GM18951 (cell line): ENCODE measurements around the gene TXNDC8.
"Not testable (repeated sequence)": the region's sequence is repeated elsewhere in the genome, so short reads cannot be mapped to it uniquely, and the experiment has no call there.

Source experiments
- POLR2A ChIP-seq: IDR thresholded peaks from 4 replicates; pipeline ENCODE4 v1.6.1; 2011; ENCODE audit warnings: mild to moderate bottlenecking; ENCODE audit not compliant: insufficient read length, insufficient read depth; ENCODE audit errors: extremely low read depth
- in situ Hi-C: fragments of 300-500 bp; cut with MboI; formaldehyde crosslinking; loops from one replicate; pipeline ENCODE4 v1.12.0; 2022; ENCODE audit warnings: low sequenced_read_pairs, mixed read lengths, inconsistent platforms; ENCODE audit not compliant: unreplicated experiment

TXNDC8 gene

DNA sequence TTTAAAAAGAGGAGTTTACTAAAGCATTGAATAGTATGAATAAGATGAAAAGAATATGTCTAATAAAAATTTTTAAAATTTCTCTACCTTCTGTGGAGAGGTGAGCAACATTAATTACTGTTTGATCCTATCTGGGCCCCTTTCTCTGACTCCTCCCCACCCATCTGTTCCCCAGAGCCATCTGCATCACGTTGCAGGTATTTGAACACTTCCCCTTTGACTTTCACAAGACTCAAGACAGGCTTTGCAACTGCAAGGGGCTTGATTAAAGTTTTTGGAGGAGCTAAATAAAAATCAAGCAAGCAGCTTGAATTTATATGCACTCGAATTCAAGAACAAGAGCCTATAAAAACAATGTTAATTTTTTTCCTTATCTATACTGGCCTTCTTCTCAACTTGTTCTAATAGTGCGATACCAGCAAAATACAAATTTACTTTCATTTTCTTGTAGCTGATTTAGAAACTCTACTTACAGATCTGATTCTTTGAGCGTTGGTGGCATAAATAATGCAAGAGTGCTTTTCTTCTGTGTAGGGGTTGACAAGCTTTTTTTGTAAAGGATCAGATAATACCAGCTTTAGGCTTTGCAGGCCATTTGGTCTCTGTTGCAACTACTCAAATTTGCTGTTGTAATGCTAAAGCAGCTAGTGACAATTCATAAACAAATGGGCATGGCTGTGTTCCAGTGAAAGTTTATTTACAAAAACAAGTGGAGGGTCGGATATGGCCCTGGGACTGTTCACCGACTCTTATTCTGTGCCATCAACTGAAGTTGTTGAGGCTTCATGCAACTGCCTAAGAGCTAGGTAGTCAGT is 21.2 kb downstream of the TXNDC8 start:
- TF ChIP-seq POLR2A: no peak
- in situ Hi-C loops: no loop called here

DNA sequence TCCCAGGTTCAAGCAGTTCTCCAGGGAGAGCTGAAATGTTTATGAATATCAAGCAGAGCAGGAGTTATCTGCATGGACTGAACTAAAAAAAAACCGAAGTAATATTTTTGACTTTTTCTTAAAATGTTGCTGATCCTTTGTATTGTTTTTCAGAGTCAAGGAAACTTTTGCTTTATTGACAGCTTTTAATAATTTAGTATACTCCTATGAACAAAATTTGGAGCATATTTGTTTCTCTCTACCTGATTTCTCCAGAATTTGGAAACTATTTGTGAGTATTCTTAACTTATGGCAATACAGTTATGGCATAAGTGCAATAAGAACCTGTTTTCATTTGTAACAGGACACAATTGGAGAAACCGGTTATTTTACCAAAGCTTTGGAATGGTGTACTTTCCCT is 25.7 kb downstream of the TXNDC8 start:
- in situ Hi-C loops: not testable (repeated sequence)

DNA sequence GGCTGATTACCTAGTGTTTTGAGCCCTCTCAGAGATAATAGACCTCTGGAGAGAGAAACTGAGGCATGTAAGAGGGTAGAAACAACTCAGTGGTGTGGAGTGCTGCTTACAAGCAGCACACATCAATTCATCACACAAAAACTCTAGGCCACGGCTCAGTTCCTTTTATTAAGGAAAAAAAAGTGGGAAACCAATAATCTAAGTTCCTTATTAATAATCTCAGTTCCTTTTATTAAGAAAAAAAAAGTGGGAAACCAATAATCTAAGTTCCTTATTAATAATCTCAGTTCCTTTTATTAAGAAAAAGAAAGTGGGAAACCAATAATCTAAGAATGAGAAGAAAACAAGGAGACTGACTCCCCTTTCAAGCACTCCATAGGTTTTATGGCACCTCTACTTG is 28.0 kb downstream of the TXNDC8 start:
- no peak for TF ChIP-seq POLR2A

DNA sequence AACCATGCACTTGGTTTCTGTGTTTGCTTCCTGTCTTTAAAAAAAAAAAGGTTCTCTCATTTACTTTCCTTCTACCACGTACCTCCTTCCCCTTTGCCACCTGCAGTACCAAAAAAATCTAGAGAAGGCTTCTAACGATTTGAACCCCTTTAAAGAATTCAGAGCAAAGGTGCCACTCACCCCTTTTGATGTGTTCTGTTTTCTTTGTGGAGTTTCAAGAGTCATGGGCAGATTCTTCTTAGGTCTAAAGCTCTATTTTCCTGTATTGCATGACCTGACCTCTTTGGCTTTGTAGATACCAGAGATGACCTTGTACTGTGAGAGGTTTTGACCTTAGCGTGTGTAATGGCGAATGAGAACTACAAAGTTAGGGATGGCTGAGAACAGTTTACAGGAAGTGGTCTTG is 29.0 kb downstream of the TXNDC8 start:
- in situ Hi-C loops: no loop called here

More for the DNA sequence above, 28.0 kb downstream of the TXNDC8 start:
- in situ Hi-C loops: no loop called here

DNA sequence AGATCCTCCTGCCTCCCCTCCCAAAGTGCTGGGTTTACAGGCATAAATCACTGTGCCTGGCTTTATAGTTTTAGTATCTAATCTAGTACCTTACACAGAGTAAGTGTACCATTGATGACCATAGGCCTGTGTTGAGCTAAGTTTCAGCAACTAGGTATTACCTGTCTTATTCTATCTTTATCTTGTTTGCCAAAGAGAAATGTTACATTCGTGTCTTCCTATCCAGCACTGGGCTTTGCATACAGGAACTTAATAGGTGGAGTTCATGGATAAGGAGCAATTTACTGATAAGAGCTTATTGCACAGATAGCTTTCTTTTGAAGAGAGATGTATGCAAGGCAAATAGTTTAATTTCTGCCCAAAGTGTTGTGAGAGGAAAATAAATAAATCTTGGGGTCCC is 30.5 kb downstream of the TXNDC8 start:
- no peak for TF ChIP-seq POLR2A
- in situ Hi-C loops: no loop called here

More for the DNA sequence above, 29.0 kb downstream of the TXNDC8 start:
- no peak for TF ChIP-seq POLR2A

DNA sequence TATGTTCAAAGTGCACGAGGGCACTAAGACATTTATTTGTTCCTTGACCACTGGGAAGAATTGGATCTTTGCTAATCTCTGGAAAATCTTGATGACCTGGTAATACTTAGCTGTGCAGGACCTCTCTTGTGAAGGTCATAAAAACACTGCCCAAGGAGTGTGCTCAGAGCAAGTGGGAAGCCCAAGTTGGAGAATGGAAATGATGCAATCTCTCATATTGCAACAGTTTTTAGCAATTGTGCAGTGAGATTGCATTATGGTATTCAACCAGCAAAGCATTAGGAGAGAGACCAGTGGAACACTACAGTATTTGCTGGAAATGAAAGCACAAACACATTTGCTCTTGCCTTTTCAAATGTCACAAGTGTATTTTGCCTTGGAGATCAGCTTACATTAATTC is 34.5 kb downstream of the TXNDC8 start:
- in situ Hi-C loops: no loop called here
- TF ChIP-seq POLR2A: no peak

DNA sequence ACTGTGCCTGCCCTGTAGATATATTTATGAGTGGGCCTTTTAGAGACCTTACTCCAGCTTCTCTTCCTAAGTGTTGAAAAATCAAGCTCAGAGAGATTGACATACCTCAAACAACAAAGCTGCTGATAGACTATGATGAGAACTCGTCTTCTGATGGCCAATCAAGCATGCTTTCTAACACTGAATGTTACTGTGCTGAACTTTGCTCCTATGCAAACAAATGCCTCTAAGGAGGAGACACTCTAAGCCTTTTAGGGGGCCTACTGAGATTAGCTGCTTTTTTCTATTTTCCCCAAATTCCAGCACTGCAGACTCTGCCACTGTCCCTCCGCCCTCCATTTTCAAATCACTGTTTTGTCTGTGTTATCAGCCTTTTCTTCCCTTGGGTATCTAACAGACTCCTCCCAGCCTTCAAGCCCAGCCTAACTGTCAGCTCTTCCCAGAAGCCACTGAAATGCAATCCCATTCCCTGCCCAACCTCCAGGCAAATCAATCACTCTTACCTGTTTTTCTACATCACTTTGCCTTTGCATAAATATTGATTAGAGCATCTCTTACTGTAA is 39.5 kb downstream of the TXNDC8 start:
- TF ChIP-seq POLR2A: no peak
- in situ Hi-C loops: no loop called here

DNA sequence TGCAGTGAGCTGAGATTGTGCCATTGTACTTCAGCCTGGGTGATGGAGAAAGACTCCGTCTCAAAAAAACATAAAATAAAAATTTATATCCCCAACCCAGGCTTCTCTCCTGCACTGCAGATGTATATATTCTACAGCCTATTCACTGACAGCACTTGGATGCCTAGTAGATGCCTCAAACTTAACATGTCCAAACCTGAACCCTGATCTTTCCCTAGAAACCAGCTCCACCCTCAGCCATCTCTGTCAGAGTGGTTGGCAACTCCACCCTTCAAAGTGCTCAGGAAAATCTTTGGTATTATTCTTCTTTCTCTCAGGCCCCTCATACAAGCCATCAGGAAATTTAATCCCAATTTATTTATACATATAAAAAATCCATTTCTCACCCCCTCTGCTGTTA is 44.4 kb downstream of the TXNDC8 start:
- in situ Hi-C loops: no loop called here

DNA sequence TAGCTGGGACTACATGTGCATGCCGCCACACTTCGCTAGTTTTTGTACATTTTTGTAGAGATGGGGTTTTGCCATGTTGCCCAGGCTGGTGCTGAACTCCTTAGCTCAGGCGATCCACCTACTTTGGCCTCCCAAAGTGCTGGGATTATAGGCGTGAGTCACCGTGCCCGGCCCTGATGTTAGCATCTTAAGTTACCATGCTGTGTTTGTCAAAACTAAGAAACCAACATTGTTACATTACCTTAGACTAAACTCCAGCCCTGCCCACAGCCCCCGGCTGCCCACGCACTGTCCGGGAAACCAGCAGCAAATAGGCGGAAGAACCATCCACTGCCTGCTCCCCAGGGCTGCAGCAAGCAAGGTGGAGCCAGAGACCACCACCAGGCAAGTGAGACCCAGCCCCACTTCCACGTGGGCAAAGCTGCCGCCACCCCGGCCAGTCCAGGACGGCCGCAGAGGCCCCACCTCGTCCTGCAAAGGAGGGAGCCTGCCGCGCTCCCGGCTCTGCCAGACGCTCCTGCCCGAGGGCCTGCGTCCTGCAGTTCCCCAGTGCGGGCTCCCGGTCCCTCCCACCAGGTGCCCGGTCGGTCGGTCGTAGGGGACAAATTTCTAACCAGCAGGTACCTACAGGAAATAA is 45.6 kb downstream of the TXNDC8 start:
- no peak for TF ChIP-seq POLR2A
- in situ Hi-C loops: no loop called here

More for the DNA sequence above, 44.4 kb downstream of the TXNDC8 start:
- no peak for TF ChIP-seq POLR2A

DNA sequence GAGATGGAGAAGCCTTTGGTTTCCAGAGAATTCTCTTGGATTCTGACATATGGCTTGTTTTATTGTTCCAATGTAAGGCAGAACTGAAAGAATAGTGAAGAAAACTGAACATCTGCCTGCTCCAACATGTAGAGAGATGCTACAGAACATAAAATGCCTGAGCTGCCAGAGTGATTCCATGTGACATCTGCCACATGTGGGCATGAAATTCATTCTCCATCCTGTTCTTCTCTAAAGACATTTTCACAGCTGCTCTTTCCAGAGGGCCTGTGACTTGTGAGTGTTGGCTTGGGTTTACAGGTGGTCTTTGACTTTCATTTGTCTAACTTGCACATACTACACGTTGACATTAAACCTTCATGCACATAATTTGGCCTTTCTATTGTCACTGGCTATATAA is 47.7 kb downstream of the TXNDC8 start:
- in situ Hi-C loops: no loop called here
- no peak for TF ChIP-seq POLR2A

DNA sequence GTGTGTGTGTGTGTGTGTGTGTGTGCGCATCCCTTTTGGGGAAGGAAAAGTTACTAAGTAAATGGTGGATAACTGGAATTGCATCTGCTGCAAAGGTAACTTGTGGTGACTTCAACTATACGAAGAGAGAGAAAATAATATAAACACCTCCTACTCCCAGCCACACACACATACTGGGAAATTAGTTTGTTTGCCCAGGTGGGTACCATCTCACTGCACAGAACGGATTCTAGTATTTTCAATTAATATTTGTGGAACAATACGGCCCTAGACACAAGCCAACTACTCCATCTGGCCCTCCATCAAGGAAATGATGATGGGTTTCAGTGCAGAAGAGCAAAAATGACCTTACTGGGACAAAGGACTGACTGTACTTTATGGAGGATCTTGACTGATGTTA is 49.2 kb downstream of the TXNDC8 start:
- TF ChIP-seq POLR2A: no peak
- in situ Hi-C loops: no loop called here

DNA sequence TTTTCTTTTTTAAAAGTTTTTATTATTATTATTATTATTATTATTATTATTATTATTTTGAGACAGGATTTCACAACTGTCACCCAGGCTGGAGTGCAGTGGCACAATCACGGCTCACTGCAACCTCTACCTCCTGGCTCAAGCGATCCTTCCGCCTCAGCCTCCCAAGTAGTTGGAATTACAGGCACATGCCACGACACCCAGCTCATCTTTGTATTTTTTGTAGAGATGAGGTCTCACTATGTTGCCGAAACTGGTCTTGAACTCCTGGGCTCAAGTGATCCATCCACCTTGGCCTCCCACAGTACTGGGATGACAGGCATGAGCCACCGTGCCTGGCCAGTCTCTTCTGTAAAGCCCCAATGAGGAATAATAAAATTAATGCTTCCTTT is 50.4 kb downstream of the TXNDC8 start:
- TF ChIP-seq POLR2A: no peak
- in situ Hi-C loops: no loop called here

DNA sequence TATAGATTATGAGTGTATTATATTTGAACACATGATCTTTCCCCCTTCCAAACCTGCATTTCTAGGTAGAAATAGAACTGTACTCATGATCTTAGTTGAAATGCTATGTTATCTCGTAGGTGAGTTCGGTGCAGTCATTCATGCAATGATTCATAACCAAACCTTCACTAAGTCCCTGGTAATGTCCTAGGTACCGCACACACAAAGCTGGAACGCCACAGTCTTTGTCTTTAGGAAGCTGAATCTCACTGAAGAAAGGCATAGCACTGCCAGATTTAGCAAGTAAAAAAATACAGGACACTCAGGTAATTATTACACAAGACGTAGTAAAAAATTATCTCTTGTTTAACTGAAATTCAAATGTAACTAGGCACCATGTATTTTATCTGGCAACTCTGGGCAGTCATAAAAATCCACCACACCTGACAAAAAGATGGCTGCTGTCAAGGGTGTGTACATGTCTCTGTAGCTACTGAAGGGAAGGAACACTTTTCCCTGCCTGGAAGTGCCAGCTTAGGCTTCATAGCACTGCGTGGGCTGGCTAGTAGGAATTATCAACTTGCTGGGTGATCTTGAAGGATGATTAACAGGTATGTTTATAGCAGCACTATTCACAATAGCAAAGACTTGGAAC is 53.3 kb downstream of the TXNDC8 start:
- no peak for TF ChIP-seq POLR2A
- in situ Hi-C loops: no loop called here

DNA sequence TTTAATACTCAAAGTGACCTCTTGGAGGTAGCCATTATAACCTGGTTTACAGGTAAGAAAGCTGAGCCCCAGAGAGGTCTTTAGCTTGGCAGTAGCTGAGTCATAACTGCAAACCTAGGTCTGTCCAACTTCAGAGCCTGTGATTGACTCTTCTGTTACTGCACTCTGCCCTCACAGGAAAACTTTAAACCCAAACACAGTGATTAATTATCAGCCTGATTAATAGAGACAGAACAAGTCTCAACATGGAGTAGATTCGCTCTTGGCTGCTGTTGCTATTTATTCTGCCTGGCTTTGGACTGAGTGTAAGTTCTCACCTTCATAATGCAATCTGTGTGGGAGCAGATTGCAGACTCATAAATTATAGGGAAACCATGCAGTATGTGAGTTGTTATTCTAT is 53.9 kb downstream of the TXNDC8 start:
- in situ Hi-C loops: no loop called here
- TF ChIP-seq POLR2A: no peak

DNA sequence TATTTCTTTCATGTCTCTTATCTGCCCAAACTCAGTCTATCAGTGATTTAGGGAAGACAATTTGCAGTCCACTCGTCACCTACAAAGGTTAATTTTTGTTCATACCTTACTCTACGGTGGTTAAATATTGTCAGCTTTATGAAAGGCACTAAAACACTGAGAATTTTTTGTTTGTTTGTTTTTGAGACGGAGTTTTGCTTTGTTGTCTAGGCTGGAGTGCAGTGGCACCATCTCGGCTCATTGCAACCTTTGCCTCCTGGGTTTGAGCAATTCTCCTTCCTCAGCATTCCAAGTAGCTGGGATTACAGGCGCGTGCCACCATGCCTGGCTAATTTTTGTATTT is 55.0 kb downstream of the TXNDC8 start:
- no peak for TF ChIP-seq POLR2A
- in situ Hi-C loops: no loop called here
